GM10266 (cell line): ENCODE data around the gene PCDH9.

Experiments used
- DNase-seq: peaks from one replicate; pipeline ENCODE4 v3.0.0; 2012; ENCODE audit errors: extremely low spot score
- TF ChIP-seq, protein P1 (sequence below): IDR thresholded peaks from 2 replicates; pipeline ENCODE4 v1.5.1; 2012; ENCODE audit warnings: mild to moderate bottlenecking, low read depth; ENCODE audit not compliant: control insufficient read depth, insufficient read depth; ENCODE audit errors: missing control alignments

Gene PCDH9

DNA sequence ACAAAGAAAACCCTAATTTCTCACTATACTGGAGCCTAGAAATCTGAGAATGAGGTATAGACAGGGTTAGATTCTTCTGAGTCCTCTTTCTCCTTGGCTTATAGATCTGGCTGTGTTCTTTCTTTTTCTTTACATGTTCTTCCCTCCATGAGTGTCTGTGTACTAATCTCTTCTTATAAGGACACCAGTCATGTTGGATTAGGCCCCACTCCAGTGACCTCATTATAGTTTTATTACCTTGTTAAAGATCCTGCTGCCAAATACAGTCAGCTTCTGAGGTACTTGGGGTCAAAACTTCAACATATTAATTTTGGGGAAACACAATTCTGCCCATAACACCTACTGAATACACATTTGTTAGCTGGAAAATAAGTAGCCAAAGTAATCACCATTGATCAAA lies 302.6 kb downstream of the PCDH9 start:
- TF ChIP-seq, protein P1, sequence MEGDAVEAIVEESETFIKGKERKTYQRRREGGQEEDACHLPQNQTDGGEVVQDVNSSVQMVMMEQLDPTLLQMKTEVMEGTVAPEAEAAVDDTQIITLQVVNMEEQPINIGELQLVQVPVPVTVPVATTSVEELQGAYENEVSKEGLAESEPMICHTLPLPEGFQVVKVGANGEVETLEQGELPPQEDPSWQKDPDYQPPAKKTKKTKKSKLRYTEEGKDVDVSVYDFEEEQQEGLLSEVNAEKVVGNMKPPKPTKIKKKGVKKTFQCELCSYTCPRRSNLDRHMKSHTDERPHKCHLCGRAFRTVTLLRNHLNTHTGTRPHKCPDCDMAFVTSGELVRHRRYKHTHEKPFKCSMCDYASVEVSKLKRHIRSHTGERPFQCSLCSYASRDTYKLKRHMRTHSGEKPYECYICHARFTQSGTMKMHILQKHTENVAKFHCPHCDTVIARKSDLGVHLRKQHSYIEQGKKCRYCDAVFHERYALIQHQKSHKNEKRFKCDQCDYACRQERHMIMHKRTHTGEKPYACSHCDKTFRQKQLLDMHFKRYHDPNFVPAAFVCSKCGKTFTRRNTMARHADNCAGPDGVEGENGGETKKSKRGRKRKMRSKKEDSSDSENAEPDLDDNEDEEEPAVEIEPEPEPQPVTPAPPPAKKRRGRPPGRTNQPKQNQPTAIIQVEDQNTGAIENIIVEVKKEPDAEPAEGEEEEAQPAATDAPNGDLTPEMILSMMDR = no peak

DNA sequence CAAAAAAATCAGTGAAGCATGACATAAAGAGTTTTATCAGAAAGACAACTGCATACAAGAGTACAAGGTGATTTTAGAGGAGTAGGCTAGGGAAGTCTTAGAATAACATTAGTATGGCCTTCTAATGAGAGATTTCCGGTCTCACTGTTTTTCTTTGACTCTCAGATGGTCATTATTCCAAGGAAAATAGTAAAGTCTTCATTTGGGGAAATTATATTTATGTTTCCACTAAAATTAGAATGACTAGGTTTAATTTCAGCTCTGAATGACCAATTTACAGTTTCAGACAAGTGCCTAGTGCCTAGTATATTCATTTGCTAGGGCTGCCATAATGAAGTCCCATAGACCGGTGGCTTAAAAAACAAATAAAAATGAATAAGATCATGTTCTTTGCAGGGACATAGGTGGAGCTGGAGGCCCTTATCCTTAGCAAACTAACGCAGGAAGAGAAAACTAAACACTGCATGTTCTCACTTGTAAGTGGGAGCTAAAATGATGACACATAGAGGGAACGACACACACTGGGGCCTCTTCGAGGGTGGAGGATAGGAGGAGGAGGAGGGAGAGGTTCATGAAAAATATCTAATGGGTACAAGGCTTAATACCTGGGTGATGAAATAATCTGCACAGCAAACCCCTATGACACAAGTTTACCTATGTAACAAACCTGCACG lies 303.1 kb downstream of the PCDH9 start:
- TF ChIP-seq, protein P1 = no peak
- no peak for DNase-seq

More for the DNA sequence above, 302.6 kb downstream of the PCDH9 start:
- DNase-seq = no peak

DNA sequence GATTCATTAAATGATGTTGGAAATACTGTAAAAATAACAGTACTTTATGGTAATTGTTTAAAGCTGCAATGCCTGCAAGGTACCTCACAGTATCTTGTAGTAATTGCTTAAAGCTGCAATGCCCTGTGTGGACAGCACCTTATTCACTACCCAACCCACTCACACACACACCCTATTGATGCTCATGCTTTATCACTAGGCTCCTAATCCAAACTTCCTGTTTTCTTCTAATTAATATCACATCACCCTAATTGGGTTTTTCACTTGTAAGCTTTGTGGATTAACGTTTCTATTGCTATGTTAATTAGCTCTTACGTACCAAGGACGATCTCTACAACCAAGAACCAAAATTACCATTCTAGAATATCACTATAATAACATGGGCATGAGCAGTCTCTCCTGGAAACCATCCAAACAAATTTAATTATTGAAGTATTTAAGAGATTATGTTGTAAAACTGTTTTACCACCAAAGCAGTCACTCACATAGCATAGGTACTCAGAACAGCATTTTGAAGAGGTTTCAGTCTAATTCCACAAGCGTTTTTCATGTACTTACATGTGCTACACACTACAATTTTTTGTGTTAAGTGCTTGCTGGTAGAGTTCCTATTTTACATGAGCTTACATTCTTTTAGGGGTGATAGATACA lies 303.8 kb downstream of the PCDH9 start:
- no peak for DNase-seq

DNA sequence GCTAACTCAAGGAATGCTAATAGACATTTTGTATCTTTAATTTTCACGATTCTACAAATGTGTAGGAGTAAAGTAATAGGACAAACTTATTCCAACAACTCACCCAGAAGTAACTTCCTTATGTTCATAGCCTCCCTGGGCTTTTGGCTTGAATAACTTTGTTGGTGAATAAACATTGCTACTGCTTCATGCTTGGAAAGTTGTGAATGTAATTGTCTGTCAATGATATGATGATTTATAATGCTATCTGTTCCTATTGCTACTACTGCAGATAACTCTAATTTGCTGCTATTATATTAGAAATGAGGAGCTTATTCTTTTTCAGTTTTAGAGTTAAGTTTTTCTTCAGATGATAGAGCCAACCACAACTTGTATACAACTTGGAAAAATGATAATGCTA lies 307.7 kb downstream of the PCDH9 start:
- TF ChIP-seq, protein P1 = no peak
- no peak for DNase-seq

More for the DNA sequence above, 303.8 kb downstream of the PCDH9 start:
- TF ChIP-seq, protein P1 = no peak

DNA sequence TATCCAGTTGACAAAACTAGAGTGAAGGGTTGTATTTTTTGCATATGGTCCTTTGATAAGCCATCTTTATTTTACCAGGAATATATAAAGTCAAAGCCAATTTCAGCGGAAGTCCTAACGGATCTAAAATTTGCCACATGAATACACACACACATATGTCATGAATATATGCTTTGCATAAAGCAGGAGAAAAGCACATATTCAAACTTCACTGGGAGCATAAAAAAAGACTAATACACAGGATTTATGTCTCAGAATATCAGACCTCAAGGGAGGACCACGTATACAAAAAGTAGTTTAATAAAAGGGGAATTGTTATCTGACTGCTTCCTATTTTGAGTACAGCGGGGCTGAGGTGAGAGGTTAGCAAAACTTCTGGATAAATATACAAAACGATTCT lies 308.7 kb downstream of the PCDH9 start:
- no peak for DNase-seq
- TF ChIP-seq, protein P1 = no peak

DNA sequence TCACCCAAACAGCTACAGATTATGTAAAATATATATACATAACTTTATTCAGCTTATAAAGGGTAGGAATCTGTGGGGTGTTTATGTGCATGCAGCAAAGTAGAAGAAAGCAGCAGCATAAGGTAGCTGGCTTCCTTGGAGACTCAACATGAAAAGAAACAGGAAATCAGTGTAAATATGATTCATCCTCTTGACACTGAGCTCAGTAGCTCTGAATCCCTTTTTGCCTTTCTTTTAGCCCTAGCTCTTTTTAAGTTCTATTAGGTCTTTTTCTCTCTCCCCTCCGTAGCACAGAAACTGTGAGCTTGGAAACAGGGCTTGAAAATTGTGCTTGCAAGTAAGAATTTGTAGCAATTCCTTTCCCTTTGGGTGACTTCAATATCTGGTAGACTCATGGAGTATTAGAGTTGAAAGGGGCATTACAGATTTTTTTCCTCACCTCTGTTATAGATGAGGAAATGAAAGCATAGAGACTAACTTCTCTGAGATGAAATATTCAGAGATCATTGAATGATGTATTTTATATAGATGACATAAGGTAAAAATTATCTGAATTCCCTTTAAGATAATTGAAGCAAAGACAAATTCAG lies 314.4 kb downstream of the PCDH9 start:
- DNase-seq = no peak
- TF ChIP-seq, protein P1 = no peak

DNA sequence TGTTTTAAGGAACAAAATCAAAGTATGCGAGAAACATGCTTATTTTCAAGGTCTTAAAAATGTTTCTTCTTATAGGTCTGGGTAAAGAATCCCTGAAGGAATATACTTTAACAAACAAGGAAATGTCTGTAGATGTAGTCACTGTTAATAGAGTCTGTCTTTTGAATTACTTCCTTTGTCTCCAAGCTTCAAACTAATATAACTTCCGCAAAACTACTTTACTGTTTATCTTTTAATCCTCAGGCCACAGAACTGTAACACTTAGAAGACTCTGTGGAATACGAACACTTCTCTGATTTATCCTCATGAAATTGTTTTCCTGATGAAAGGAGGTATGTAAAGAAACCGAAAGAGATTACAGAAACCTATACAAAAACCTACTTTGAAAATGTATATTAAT lies 316.0 kb downstream of the PCDH9 start:
- DNase-seq = no peak

More for the DNA sequence above, 316.0 kb downstream of the PCDH9 start:
- TF ChIP-seq, protein P1 = no peak
